VCaP (cell line): ENCODE measurements around the gene SLC12A8.

Experiments used
- H3K27ac ChIP-seq: fragments of 450-650 bp; 2 replicates; pipeline ENCODE4 v1.5.1; 2017
- TF ChIP-seq, protein P1 (sequence below): fragments of 450-650 bp; conservative IDR thresholded peaks from 2 replicates; pipeline ENCODE4 v1.5.1; 2017; ENCODE audit warnings: mild to moderate bottlenecking, moderate library complexity

The SLC12A8 gene

DNA sequence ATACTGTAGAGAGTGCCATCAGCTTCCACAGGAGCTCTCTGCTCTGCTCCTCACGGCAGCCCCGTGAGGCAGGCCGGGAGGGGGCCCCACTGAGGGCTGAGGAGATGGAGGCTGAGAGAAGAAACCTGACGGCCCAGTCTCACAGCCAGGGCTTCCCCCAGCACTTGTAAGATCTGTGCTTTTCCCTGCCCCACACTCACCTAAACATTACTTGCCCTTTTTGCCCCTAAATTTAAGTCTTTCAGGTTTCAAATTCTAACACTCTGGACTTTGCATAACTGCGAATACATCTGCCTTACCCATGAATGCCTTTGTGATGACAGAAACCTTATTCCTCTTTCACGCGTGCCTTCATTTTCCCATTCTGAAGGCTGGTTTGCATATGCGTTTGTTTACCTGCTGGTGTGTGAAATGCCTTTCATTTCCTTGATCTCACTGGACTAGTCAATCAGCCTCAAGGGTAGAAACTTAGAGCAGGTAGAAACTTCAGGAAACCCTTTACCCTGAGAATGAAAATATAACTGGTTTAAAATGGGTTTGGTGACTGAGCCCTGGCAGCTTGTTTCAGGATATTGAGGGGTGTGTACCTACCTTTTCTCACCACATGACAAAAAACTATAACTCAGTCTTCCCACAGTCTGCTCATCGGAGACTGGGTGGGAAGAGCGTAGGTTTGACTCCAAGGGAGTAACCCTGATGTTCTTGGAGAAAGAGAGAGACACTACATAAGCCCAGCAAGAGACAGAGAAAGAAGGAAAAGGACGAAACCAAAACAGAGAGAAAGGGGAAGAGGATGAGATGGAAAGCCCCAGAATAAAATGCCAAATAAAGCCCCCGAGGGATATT is 20.1 kb downstream of the SLC12A8 start:
- H3K27ac ChIP-seq = no peak overlapping the region
- TF ChIP-seq, protein P1, sequence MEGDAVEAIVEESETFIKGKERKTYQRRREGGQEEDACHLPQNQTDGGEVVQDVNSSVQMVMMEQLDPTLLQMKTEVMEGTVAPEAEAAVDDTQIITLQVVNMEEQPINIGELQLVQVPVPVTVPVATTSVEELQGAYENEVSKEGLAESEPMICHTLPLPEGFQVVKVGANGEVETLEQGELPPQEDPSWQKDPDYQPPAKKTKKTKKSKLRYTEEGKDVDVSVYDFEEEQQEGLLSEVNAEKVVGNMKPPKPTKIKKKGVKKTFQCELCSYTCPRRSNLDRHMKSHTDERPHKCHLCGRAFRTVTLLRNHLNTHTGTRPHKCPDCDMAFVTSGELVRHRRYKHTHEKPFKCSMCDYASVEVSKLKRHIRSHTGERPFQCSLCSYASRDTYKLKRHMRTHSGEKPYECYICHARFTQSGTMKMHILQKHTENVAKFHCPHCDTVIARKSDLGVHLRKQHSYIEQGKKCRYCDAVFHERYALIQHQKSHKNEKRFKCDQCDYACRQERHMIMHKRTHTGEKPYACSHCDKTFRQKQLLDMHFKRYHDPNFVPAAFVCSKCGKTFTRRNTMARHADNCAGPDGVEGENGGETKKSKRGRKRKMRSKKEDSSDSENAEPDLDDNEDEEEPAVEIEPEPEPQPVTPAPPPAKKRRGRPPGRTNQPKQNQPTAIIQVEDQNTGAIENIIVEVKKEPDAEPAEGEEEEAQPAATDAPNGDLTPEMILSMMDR = no peak

DNA sequence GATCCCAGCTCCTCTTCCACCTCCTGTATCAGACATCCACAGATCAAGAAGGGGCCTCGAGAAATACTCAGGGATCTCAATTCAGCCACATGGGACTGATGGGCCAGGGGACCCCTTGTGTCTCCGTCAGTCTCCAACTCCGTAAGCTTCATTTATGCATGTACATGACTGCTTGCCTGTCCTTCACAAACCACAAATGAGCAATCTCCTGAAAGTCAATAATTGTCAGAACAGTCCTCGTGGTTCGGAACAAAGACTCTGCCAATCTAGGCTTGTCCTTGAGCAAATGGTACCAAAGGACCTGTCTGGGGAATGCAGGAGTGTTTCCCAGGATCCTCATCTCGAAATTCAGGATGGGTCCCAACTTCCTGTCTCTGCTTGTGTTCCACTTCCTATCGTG is 20.8 kb downstream of the SLC12A8 start:
- H3K27ac ChIP-seq = no peak overlapping the region
- TF ChIP-seq, protein P1 = no peak

DNA sequence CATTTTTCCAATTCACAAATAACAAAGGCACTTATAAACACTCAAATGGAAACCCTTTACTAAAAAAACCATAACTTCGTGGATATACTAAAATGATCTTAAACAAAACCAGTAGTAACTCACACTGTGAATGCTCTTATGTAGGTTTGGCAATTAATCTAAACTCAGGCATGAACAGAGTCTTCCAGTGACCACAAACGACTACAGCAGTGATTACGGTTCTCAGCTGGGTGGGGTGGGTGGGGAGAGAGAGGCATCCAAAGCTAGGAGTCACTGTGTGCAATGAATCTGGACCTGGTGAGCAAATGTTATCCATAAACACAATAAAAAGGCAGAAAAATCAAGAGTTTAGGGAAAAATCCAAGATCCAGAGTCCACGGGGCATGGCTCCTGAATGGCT is 21.3 kb downstream of the SLC12A8 start:
- H3K27ac ChIP-seq = no peak overlapping the region
- TF ChIP-seq, protein P1 = no peak

DNA sequence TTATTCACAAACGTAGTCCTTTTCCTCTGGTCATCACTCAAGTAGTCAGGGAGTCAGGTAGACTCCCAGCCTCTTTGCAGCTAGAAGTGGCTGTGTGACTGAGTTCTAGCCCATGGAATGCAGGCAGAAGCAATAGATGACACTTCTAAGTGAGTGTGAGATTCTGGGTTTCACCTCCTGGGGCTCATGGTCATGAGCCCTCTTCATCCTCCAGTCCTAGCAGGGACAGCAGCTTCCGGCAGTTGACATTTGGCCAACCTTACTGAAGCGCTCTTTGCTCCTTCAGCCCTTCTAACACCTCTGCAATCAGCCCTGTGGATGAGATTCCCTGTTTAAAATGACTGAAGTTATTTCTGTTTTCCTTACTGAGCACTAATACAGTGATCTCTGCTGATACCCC is 21.8 kb downstream of the SLC12A8 start:
- H3K27ac ChIP-seq = no peak overlapping the region
- TF ChIP-seq, protein P1 = no peak

DNA sequence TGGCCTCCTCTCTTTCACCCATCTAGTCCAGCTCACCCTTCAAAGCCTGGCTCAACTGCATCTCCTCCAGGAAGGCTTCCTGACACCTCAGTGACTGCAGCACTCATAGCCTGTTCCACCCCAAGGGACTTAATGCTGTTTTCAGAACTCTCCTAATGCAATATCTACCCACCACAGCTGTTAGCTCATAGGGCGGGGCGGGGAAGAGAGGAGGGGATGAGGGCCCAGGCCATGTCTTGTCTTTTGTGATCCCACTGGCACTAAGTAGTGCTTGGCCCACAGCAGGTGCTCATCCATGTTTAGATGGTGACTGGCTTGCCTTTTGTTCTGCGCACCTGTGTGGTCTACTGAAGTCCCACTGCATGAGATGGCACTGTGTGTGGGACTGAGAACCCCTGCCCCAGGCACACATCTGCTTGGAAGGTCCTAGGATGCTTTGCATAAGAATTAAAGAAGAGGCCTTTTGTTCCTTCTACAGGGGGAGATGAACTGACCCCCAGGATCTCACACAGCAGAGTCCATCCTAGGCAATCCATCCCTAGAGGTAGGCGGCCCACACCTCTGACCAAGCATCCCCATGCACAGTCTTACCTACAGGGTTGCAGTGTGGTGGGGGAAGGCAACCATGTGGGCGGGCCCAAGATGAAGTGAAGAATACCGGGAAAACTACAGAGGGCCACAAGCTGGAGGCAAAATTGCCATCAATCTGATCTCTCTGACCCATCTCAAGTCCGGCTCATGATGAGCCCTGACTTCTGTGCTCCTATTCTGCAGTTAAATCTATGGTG is 23.0 kb downstream of the SLC12A8 start:
- H3K27ac ChIP-seq = no peak overlapping the region
- TF ChIP-seq, protein P1 = no peak

DNA sequence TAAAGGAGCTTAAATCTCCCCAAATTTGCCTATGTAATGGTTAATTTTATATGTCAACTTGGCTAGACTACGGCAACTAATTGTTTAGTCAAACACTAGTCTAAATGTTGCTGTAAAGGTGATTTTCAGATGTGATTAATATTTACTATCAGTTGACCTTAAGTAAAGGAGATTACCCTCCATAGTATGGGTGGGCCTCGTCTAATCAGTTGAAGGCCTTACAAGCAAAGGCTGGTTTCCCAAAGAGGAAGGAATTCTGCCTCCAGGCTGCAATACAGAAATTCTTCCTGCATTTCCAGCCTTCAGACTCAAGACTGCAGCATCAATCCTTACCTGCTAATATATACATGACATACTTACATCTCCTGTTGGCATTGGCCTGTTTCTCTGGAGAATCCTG is 23.6 kb downstream of the SLC12A8 start:
- TF ChIP-seq, protein P1 = no peak

DNA sequence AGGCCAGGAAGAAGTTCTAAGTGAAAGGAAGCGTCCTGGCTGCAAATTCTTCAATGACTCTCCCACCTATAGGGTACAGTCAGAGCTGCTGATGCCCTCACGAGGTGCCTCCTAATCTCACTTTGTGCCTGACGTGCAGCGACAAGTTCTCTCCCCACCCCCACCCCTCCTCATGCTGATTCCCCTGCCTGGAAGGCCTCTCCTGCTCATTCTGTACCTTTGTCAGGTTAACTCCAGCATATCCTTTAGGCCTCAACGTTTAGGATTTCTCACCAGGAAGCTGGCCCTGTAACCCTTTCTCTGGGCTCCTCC is 25.0 kb downstream of the SLC12A8 start:
- TF ChIP-seq, protein P1 = no peak
- no peak overlapping the region for H3K27ac ChIP-seq

More for the DNA sequence above, 23.6 kb downstream of the SLC12A8 start:
- H3K27ac ChIP-seq = no peak overlapping the region
